Measurements from ENCODE around the gene SLC44A1.

- TF ChIP-seq CTCF (conservative IDR thresholded peaks at IDR 0.05; ENCODE audit: low read length) (no peak), EZH2phosphoT487 (IDR thresholded peaks at IDR 0.05; ENCODE audit: borderline replicate concordance, low read depth, low read length) (no peak)
These were observed 148.1 kb downstream of the SLC44A1 start for GRCh38 chr9:105392531-105392930.

Data from OCI-LY7 (cell line).